Gastroesophageal sphincter (tissue), 4 donors: ENCODE data around the gene SPSB4. TPM values are rescaled to one million over a fixed set of nuclear protein-coding genes. Genes with fewer than 3 reads are reported as not detected.

Source experiments
- ATAC-seq: fragments of 150-250 bp; one replicate; pipeline ENCODE4 v1.9.1; 2016; ENCODE audit warnings: mild to moderate bottlenecking, moderate library complexity
- H3K27ac ChIP-seq, 4 donors: fragments of 200-600 bp; sonication (generic) in 3 of 4; 1 replicate in 3 of 4; 2 replicates in 1 of 4; pipeline ENCODE4 v1.5.1; 2016 to 2019
- H3K27me3 ChIP-seq: fragments of 200-600 bp; sonication (generic); one replicate; pipeline ENCODE4 v1.5.1; 2019
- H3K36me3 ChIP-seq, 2 donors: fragments of 200-600 bp; sonication (generic); one replicate each; pipeline ENCODE4 v1.5.1; 2019; ENCODE audit warnings: control low read depth in 1 of 2
- H3K4me1 ChIP-seq, 3 donors: fragments of 200-600 bp; sonication (generic); 1 replicate in 2 of 3; 2 replicates in 1 of 3; pipeline ENCODE4 v1.5.1; 2016 to 2019; ENCODE audit warnings: control low read depth in 2 of 3
- H3K4me3 ChIP-seq, 2 donors: fragments of 200-600 bp; sonication (generic); one replicate each; pipeline ENCODE4 v1.5.1; 2019; ENCODE audit warnings: mild to moderate bottlenecking in 1 of 2, moderate library complexity in 1 of 2
- H3K9me3 ChIP-seq, 3 donors: fragments of 200-600 bp; sonication (generic); one replicate each; pipeline ENCODE4 v1.5.1; 2017 to 2019; ENCODE audit warnings: control low read depth in 2 of 3
- CTCF ChIP-seq, 4 experiments: fragments of 200-600 bp in 2 of 4; fragments of 450-650 bp in 2 of 4; sonication (generic) in 1 of 4; IDR thresholded peaks; one replicate each; pipeline ENCODE4 v1.5.1; 2017 to 2019; ENCODE audit warnings: antibody characterized with exemption in 4 of 4, mild to moderate bottlenecking in 2 of 4, moderate library complexity in 2 of 4
- EP300 ChIP-seq: sonication (generic); formaldehyde crosslinking; IDR thresholded peaks from one replicate; pipeline ENCODE4 v1.6.1; 2017; ENCODE audit warnings: antibody characterized with exemption, mild to moderate bottlenecking
- POLR2A ChIP-seq, 2 donors: fragments of 450-650 bp; IDR thresholded peaks; one replicate each; pipeline ENCODE4 v1.6.1; 2017; ENCODE audit warnings: antibody characterized with exemption in 2 of 2, mild to moderate bottlenecking in 2 of 2, moderate library complexity in 1 of 2
- POLR2AphosphoS5 ChIP-seq: sonication (generic); formaldehyde crosslinking; IDR thresholded peaks from one replicate; pipeline ENCODE4 v1.6.1; 2017; ENCODE audit warnings: antibody characterized with exemption
- WGBS, 2 donors: methylation state at CpG; one replicate each; pipeline ENCODE4 v1.1.5; 2018; ENCODE audit warnings: low coverage in 1 of 2; 5-methylcytosine and 5-hydroxymethylcytosine counted together
- total RNA-seq, 4 donors: library from RNA; depleted of rRNA; stranded (reverse); fragments of >200 nt; gene quantifications; one replicate each; pipeline ENCODE4 v1.1.0, GENCODE V29; 2016

SPSB4 gene
- total RNA-seq, 4 donors from 2014 or later = 0.22 to 3.4 (median 1.2) TPM

- ATAC-seq = no peak
- Histone ChIP-seq H3K27ac (no peak overlapping the region), H3K4me1 (peaks cover 0 to 5% (median 4%) of the 10 kb centered on the region in 3 donors), H3K36me3 (no peaks in the 10 kb centered on the region), H3K9me3 (no peaks in the 10 kb centered on the region), H3K27me3 (peaks cover 16% of the 10 kb centered on the region), H3K4me3 (no peak overlapping the region)
- TF ChIP-seq POLR2A (IDR thresholded peaks at IDR 0.05) (no peak), EP300 (no peak), CTCF (IDR thresholded peaks at IDR 0.05) (no peak), POLR2AphosphoS5 (no peak)
- WGBS, 2 donors = 80% methylated on average over 1 of the region's 1 CpG; no CpG with 5 or more reads in 1 of the 2 donors
These were observed 5.3 kb upstream of the SPSB4 start for GRCh38 chr3:141045849-141046248.

- Histone ChIP-seq H3K27me3 (peaks cover 29% of the 10 kb centered on the region), H3K4me3 (no peak overlapping the region), H3K4me1 (peaks cover 0 to 18% (median 15%) of the 10 kb centered on the region in 3 donors), H3K36me3 (no peaks in the 10 kb centered on the region), H3K9me3 (no peaks in the 10 kb centered on the region), H3K27ac (no peak overlapping the region)
- 50 to 56% methylated on average over 1 of the region's 1 CpG for WGBS, 2 donors
- TF ChIP-seq EP300 (no peak), POLR2A (IDR thresholded peaks at IDR 0.05) (no peak), CTCF (IDR thresholded peaks at IDR 0.05) (no peak), POLR2AphosphoS5 (no peak)
- no peak for ATAC-seq
These were observed 4.0 kb upstream of the SPSB4 start for GRCh38 chr3:141047168-141047567.

- 50 to 53% methylated on average over 2 of the region's 2 CpGs for WGBS, 2 donors
- no peak overlapping the region for H3K4me3 ChIP-seq
- H3K9me3 ChIP-seq = no peaks in the 10 kb centered on the region
- H3K36me3 ChIP-seq = no peaks in the 10 kb centered on the region
- peaks cover 0 to 29% (median 21%) of the 10 kb centered on the region in 3 donors for H3K4me1 ChIP-seq
- TF ChIP-seq CTCF (IDR thresholded peaks at IDR 0.05) = peak in 1 of 4 experiments; percentile 14
- no peak for TF ChIP-seq POLR2AphosphoS5
- no peak for ATAC-seq
- no peak overlapping the region for H3K27ac ChIP-seq
- peaks cover 40% of the 10 kb centered on the region for H3K27me3 ChIP-seq
These were observed 1.5 kb upstream of the SPSB4 start for GRCh38 chr3:141049681-141050080.

GRCh38 chr3:141051443-141052200 is 475 bp downstream of the SPSB4 start:
- no CpG with 5 or more reads among the region's 77 CpGs for WGBS, 2 donors
- Histone ChIP-seq H3K9me3 (no peaks in the 10 kb centered on the region), H3K36me3 (no peaks in the 10 kb centered on the region), H3K27ac (peak overlapping the region in 3 of 4 donors; percentile 51 to 73 (median 70)), H3K4me3 (peak overlapping the region; percentile 21 to 64), H3K27me3 (peaks cover 51% of the 10 kb centered on the region), H3K4me1 (peaks cover 0 to 29% (median 21%) of the 10 kb centered on the region in 3 donors)
- ATAC-seq = peak; percentile 37
- TF ChIP-seq EP300 (no peak), CTCF (IDR thresholded peaks at IDR 0.05) (no peak), POLR2AphosphoS5 (no peak), POLR2A (IDR thresholded peaks at IDR 0.05) (no peak)
